DMS79 treated with DMSO at 0.1 percent for 48 hours (cell line): ENCODE data around the gene KCTD19.

ENCODE experiments used
- DNase-seq: peaks from one replicate; lab custom pipeline; 2025; lab: John Stamatoyannopoulos, UW

KCTD19 gene

DNA sequence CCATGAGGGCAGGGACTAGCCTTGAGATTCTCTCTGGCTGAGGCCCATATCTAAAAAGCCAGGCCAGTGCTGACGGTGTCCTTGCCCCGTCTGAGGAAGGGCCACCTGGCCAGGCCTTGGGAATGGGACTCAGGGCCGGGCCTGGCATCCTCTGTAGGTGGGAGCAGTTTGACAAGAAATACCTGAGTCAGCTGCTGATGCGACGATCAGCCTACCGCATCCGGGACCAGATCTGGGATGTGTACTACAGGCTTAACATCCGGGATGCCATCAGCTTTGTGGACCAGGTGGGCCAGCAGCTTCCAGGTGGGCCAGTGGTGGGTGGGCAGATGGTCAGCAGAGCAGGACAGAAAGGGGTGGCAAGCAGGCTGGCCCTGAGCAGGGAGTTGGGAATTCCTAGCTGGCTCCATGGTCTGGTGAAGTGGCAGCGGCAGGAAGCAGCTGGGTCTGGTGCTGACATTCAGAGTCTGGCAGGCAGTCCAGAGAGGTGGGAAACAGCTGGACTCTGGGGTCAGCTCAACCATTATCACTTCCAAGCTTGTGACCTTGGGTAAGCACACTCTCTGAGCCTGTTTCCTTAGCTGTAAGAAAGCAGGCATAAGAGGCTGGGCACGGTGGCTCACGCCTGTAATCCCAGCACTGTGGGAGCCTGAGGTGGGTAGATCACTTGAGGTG is 68.2 kb downstream of the KCTD19 start:
- no peak for DNase-seq

DNA sequence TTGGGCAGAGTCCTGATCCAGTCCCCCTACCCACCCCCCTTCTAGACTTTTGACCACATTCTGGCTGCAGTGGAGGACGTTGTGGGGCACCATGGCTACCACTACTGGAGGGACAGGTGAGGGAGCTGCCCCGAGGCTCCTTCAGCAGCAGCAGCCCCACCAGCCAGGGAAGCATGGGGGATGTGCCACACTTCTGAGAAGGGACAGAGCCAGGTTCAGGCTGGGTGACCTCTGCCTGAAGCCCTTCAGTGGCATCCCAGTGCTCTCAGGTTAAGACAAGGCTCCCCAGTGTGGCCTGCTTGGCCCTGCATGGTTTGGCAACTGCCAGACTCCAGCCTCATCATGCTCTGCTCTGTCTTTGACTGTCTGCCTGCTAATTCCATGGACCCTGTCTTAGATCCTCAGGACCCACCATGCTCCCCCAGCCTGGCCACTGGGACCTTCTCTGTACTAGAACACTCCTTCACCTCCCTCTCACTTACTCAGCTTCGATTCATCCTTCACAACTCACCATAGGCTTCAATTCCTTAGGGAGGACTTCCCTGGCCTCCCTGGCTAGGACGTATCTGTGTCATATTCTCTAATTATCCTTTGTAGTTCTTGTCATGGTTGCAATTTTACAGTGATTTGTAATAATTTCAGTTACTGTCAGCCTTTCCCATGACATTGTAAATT is 68.9 kb downstream of the KCTD19 start:
- no peak for DNase-seq

DNA sequence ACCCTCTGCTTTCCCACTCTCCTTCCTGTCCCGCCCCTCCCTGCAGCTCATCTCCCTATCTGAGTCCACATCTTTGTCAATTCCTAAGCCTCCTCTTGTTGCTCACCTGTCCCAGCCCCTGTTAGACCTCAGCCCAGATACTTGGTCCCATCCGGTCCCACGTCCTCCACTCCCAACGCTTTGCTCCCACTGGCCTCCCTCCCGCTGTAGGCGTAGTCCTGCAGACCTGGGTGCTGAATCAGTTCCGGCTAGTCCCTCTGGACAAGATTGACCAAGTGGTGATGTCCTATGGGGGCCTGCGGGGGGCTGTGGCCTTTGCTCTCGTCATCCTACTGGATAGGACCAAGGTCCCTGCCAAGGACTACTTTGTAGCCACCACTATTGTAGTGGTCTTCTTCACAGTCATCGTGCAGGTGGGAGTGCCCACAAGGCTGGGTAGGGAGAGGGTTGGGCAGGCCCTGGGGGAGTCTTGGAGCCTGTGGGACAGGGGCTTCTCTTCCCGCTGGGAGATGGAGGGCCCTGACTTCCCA is 69.8 kb downstream of the KCTD19 start:
- no peak for DNase-seq

DNA sequence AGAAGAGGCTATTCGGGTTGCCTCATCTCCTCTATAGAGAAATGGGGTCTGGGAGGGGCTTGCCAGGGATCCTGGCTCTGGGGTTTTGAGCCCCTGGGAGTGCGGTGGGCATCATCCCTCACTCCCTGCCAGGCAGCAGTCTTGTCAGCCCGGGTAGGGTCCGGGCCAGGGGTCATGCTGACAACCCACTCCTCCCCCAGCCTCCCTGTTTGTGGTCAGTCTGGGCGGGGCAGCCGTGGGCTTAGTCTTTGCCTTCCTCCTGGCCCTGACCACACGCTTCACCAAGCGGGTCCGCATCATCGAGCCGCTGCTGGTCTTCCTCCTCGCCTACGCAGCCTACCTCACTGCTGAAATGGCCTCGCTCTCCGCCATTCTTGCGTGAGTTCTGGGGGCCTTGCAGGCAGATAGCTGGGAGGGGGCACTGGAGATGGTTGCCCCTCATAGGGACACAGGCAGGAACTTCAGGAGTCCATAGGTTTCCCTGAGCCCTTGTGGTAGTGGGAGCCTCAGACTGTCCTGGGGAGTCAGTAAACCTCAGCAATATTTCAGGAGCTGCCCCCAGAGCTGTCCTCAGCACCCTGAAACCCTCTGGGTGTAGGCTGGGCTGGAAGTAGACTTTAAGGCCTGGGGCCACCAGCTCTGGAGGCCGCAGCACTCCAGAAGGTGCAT is 70.9 kb downstream of the KCTD19 start:
- DNase-seq = no peak

DNA sequence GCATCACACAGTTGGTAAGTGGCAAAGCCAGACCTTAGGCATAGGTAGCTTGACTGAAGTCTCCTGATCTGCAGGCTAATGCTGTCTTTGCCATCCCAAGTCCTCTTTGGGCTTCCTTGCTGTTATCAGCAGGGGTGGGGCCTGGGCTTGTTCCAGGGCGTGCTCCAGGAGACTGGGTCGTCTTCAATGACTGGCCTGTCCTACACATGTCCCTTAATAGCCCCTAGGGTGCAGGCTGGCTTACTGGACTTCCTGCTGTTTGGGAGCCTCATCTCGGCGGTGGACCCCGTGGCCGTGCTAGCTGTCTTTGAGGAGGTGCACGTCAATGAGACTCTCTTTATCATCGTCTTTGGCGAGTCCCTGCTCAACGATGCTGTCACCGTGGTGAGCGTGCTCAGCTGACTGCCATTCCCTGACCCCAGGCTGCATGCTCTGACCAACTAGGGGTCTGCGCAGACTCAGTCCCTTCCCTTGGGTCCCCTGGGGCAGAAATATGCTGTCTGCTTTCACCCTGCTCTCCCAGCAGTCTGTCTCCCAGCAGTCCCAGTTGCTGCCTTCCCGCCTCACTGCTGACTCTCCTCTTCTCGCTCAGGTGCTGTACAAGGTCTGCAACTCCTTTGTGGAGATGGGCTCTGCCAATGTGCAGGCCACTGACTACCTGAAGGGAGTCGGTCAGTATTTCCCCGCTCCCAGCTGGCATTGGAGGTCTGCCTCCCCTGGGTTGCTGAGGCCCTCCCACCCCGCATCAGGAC is 71.6 kb downstream of the KCTD19 start:
- no peak for DNase-seq

DNA sequence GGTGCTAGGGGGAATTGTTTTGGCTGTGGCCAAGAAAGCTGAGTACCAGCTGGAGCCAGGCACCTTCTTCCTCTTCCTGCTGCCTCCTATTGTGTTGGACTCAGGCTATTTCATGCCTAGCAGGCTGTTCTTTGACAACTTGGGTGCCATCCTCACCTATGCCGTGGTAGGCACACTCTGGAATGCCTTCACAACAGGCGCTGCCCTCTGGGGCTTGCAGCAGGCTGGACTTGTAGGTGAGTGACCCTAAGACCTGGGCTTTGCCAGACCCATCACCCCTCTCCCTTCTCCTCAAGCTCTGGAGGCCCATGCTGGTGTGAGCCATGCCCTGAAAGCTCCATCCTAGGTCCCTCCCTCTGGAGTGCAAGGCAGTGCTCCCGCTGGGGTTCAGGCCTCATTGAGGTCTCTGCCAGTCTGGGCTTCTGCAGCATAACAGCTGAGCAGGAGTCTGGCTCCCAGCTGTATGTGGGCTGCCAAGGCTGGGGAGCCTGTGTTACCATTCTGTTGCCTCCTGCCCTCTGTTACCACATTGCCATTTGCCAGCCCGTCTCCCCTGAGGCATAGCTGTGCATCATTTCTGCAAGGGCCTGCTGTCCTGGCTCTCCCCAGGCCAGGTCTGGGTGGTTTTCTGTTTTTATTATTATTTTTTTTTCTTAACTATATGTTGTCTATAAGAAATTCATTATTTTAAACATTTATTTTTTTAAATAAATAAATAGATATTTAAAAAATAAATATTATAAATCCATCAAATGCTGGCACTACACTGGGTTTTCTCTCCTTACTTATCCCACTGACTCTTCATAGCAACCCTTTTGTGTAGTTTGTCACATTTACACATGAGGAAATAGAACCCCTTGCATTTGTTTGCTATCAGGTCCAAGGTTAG is 73.7 kb downstream of the KCTD19 start:
- no peak for DNase-seq

DNA sequence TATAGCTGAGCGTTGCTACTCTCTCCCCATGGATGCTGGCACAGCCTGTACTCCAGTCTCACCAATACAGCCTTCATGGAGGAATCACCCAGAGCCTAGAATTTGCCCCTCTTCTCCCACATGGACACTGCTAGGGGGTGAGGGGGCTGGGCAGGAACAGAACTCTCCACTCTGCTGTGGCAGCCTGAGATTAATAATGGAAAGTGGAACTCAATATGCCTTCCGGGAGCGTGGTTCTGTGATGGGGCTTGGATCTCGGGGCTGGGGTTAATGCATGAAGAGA is 76.6 kb downstream of the KCTD19 start:
- DNase-seq = no peak

DNA sequence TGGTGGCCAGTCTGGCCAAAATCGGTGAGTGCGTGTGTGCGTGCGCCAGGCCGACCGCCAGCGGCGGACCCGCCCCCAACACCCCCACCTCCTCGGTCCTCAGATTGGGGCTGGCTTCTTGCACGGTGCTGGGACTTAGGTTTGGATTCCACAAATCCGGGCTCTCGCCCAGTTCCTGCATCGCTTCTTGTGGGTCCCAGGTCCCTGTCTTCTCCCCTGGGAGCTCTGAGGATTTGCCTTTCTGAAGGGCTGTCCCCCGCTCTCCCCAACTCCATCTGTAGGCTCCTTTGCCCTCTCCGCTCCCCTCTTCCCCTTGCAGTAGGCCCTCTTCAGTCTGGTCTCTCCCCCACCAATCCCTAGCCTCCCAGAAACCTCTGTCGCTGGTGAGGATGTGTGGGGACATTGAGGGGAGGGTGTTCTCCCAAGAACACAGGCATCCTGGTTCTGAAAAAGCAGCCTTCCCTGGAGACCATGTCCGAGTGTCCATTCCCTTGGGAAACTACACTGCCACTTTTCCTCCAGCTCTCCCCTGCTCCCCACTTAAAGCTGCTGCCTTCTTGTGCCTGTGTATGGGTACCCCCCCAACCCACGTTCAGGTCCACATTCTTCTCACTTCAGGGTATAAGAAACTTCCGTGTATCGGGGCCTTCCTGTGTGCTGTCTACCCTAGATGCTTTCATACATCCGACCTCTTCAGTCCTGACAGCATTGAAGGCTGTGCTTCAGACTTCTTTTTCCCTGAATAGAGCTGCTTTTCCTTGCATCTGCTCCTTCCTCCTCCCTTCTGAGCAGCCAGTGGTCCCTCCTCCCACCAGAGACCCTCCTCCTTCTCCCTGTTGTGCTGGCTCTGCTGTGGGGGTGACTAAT is 77.1 kb downstream of the KCTD19 start:
- DNase-seq = no peak

DNA sequence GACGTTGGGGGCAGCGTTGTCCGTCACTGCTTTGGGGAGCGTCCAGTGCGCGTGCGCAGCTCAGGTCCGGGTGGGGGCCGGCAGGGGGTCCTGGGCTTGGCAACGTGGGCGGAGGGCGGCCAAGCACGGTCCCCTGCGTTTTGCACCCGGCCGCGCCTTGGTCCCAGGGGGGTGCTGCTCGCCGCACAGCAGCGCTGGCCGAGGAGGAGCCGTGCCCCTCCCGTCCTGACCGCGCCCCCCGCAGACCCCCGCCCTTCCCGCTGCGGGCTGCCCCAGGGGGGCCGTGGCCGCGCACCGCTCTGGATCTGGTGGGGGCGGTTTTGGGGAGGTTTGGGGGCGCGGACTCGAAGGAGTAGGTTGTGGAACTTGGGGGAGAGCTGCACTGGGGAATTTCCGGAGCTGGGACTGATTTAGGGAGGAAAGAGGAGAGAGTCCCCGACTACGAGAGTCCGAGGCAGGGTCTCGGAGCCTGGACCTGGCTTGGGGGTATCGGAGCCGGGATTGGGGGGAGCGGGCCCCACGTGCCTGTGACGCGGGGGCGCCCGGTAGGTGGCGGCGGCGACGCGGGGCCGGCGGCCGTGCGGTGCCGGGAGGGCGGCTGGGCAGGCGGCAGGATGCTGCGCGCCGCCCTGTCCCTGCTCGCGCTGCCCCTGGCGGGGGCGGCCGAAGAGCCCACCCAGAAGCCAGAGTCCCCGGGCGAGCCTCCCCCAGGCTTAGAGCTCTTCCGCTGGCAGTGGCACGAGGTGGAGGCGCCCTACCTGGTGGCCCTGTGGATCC is 78.0 kb downstream of the KCTD19 start, which contains the start of gene SLC9A5:
Gene SLC9A5 (plus strand): TSS at position 579 of the 777 bp plus-strand sequence. CDS start 36 bp downstream, at position 615.
- DNase-seq = no peak

DNA sequence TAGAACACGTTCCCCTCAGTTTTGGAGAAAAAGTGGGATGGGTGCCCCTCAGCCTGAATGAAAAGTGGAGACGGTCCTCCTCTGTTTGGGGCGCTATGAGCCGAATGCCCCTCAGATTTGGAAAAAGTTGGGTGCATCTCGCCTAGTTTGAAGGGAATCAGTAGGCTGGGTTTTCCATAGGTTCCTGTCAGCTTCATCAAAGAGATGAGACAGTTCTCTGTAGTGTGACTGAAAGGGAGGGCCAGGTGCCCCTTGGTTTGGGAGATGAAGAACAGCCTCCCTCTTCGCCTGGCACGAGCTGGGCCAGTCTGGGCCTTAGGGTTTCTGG is 78.5 kb downstream of the KCTD19 start:
- no peak for DNase-seq

DNA sequence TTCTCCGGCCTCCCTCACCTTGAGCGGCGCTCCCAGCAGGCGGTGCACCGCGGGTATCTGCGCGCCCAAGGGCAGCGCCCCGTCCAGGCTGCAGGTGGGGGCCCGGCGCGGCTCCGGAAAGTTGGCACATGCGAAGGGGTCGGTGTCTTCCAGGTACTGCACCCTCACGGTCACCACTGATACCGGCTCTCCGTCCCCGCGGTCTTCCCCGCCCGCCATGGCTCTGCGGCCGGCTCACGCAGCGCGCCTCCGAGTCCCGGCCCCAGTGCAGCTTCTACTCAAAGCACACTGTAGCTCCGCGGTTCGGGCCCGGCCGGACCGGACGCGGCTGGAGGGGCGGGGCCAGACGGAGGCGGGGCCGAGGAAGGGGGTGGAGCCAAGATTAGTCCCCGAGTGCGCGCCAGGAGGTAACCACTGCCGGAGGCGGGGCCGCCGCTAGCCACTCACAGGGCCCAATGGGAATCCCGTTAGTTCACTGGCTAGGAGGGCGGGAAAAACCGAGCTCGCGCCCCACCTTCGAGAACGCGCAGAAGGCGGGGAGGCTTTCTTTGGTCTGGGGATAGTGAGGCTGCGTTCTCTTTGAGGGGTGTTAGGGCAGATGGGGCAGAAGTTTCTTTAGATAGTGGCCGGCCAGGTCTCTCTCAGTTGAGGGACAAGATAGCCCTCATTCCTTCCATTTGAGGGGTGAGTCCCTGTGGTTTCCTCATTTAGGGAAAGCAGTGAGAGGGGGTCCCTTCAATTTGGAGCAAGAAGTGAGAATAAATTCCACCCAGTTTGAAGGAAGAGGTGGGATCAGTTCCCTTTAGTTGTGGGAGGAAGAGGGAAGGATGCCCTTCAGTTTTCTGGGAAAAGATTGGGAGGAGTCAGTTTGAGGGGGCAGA is 79.1 kb downstream of the KCTD19 start, which contains the start of gene FHOD1:
Gene FHOD1 (minus strand): TSS at position 290 of the 881 bp plus-strand sequence. CDS start 71 bp downstream, at position 219.
- DNase-seq = peak; percentile 72

DNA sequence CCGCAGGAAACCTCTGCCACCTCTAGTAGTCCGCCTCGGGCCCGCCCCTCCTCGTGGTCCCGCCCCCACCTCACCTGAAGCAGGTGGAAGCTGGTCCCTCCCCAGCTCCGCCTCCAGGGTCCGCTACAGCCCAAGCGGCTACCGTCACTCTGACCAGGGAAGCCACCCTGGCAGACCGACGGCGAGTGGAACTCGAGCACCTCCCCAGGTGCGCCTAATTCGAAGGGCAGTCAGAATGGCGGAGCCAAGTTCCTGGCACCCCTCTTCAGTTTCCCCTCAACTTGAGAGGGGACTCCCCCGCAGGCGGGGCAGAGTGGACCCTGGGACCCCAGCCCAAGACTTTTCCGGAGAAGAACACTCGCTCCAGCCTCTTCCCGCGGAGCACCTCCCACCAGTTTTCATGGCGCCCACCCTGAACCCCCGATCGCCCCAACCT is 79.8 kb downstream of the KCTD19 start:
- DNase-seq = peak; percentile 50

DNA sequence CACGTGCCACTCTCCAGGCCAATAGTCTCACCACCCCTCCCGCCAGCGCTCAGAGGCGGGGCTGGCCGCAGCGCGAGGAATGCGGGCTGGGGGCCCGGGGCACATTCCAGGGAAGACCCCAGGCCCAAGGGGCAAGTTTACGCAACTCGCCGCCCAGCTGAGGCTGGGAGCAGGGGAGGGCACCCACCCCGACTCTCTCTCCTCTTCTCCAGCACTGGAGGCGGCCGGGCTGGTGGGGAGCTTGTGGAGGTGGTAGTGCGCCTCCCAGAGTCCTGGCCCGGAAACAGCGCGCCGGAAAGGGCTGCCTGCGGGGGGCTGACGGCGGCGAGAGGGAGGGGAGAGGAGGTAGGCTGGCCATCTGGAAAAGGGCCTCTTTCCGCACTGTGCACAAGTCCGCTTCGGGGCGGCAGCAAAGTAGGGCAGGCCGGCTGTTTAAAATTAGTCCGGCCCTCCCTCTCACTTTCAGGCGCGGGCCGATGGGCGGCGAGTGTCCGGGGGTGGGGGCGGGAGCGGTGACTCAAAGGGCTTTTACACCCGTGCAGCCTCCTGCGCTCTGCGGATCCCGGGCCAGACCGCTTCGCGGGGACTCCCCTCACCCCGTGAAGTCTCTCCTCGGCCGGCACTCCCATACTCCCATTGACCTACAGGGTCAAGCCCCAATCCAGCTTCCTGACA is 80.3 kb downstream of the KCTD19 start:
- peak; percentile 2 for DNase-seq

DNA sequence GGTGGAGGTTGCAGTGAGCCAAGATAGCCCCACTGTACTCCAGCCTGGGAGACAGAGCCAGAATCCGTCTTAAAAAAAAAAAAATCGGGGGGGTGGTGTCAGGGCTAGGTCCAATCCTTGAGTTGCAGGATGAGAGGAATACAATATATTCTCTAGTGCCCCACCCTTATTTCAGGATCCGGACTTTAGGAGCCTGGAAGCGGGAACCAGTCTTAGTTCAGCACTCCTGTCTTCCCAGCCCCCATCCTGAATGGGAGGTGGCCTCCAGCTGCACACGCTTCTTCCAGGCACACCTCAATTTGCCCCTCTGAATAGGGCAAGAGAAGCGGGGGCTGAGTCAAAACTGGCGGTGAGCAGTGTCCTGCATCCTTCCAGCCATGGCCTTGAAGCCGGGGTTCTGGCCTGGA is 80.9 kb downstream of the KCTD19 start:
- DNase-seq = no peak

DNA sequence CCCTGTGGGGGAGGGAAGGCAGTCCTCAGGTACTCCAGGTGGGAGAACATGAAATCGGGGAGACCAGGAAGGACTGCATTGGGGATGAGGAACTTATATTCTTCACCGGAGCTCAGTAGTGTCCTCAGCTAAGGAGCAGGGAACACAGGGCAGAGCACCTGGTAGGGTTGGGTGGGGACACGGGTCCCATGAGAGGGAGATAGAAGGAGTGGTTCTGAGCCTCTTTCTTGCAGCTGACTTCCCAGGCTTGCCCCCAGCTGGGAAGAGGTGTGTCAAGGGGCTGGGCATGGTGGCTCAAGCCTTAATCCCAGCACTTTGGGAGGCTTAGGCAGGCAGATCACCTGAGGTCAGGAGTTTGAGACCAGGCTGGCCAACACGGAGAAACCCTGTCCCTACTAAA is 81.4 kb downstream of the KCTD19 start:
- no peak for DNase-seq

DNA sequence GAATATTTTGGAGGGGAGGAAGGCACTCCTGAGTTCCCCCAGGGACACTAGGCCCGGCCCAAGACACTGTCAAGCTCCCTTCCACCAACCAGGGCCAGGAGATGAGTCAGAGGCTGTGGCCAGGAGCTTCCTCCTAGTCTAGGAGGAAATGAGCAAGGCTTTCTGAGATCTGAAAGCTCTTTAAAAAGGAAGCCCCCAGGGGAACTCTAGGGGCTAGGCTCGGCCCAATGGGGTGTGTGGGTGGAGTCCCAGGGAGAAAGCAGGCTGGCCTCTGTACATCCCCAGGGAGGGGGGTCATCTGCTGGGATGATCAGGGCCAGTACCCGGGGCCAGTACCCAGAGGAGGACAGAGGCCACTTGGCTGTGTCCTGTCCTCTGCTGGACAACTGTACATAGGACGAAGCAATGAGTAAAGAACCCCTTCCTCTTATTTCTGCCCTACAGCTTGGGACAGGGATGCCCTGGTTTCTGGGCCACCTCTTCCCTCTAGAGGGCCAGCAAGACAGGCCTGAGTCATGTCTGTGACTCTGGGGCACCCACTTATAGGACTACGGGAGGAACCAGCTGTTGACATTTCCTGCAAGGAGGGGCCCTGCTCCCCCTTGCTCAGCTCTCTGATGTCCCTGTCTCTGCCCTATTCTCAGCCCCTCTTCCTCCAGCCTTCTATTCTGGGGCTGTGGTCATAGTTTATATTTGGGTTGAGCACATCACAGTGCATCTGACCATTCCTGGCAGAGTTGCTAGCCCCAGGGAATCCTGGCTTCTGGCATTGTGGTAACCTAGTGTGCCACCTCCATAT is 82.0 kb downstream of the KCTD19 start:
- no peak for DNase-seq

DNA sequence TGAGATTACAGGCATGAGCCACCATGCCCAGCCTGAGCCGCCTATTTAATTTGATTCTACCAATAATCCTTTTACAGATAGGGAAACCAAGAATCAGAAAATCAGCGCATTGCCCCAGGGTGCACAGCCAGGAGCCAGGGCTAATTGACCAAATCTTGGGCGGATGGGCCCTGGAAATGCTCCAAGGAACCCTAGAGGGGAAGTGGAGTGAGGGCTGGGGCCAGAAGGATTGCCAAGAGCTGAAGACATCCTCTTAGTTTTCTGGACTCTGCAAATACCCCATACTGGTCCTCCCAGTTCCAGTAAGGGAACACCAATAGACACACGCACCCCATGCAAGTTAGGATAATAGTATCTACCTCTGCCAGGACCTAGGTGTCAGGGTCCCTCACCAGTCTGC is 83.1 kb downstream of the KCTD19 start:
- no peak for DNase-seq
